ENCODE data around the gene ULK2. TPM values are rescaled to one million over a fixed set of nuclear protein-coding genes. Genes with fewer than 3 reads are reported as not detected.
"Not testable (repeated sequence)": the region's sequence is repeated elsewhere in the genome, so short reads cannot be mapped to it uniquely, and the experiment has no call there.

Gene ULK2
- total RNA-seq, 1 experiment from 2014 or later = 22.8 TPM

DNA sequence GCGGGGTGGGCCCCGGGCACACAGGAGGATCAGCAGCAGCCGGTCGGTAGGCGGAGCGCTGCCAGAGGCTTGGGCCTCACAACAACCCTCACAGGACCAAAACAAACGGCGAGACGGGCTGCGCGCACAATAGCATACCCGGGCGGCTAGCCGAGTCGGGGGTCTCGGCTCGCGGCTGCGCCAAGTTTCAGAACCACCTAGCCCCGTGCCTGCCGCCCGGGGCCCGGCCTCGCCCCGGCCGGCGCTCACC lies 732 bp downstream of the ULK2 start:
- peak; percentile 81 for ATAC-seq
- ChIA-PET CTCF (no interaction called here), POLR2A (no interaction called here)
- H3K36me3 ChIP-seq (ENCODE audit: control insufficient read depth, insufficient read depth, low read length) = no peaks in the 10 kb centered on the region; the same call in 1 of the 2 replicates
- H3K4me3 ChIP-seq (ENCODE audit: low read depth in 2 of 2, low read length in 2 of 2) = peak overlapping the region; percentile 67 to 86
- TF ChIP-seq SIN3A (IDR thresholded peaks at IDR 0.05; ENCODE audit: borderline replicate concordance, insufficient read depth, low read depth, low read length) (0 out of 2 replicates have a peak, but pooled peaks have one; percentile 50), POLR2AphosphoS5 (IDR thresholded peaks at IDR 0.05; ENCODE audit: low read depth, low read length) (no peak)
- BruUV-seq (replicated peaks) = no TSS peak
- H3K9me3 ChIP-seq (ENCODE audit: control insufficient read depth, insufficient read depth, low read depth, low read length) = no peaks in the 10 kb centered on the region
- H3K27me3 ChIP-seq (ENCODE audit: control insufficient read depth, insufficient read depth, low read length) = no peaks in the 10 kb centered on the region
- DNase-seq (ENCODE audit: low read depth, low spot score) = no peak
- peaks cover 9% of the 10 kb centered on the region for H3K4me1 ChIP-seq (ENCODE audit: control insufficient read depth, insufficient read depth, low read length)
- in situ Hi-C loops (cut with HindIII; ENCODE audit: low pct_unique_long_range_greater_than_20kb, low sequenced_read_pairs) (no loop called here), intact Hi-C loops (cut with micrococcal nuclease; ENCODE audit: unreplicated experiment) (no loop called here)
- peak overlapping the region; percentile 79 for H3K27ac ChIP-seq (ENCODE audit: low read length)

DNA sequence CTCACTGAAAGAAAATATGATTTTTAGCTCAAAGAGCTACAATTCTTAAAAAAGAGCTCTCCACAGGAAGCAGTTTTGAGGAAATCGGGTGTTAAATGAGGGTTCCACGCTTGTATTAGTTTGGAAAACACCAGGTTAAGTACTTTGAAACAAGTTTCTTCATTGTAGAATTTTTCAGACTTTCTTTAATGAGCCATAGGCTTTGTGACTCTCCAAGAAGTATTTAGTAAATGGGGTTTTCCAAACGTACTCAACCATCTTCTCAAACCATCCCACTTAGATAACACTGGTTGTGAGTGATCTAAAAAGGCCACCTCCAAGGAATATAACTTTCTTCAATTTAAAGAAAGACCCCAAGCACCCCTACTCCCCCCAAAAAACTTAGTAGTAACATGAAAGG lies 2.7 kb downstream of the ULK2 start:
- POLR2A ChIA-PET = no interaction called here
- CTCF ChIA-PET = no interaction called here
- intact Hi-C loops (cut with micrococcal nuclease; ENCODE audit: unreplicated experiment) (no loop called here), in situ Hi-C loops (cut with HindIII; ENCODE audit: low pct_unique_long_range_greater_than_20kb, low sequenced_read_pairs) (no loop called here)
- H3K27me3 ChIP-seq (ENCODE audit: control insufficient read depth, insufficient read depth, low read length) = no peaks in the 10 kb centered on the region
- H3K9me3 ChIP-seq (ENCODE audit: control insufficient read depth, insufficient read depth, low read depth, low read length) = no peaks in the 10 kb centered on the region
- BruUV-seq (replicated peaks) = no TSS peak
- ATAC-seq (no peak), DNase-seq (ENCODE audit: low read depth, low spot score) (no peak)
- no peaks in the 10 kb centered on the region; the same call in 1 of the 2 replicates for H3K36me3 ChIP-seq (ENCODE audit: control insufficient read depth, insufficient read depth, low read length)
- no peak overlapping the region for H3K4me3 ChIP-seq (ENCODE audit: low read depth in 2 of 2, low read length in 2 of 2)
- H3K4me1 ChIP-seq (ENCODE audit: control insufficient read depth, insufficient read depth, low read length) = peaks cover 9% of the 10 kb centered on the region
- H3K27ac ChIP-seq (ENCODE audit: low read length) = no peak overlapping the region
- no peak for TF ChIP-seq TCF7L2 (IDR thresholded peaks at IDR 0.05; ENCODE audit: low read depth, low read length)
- TF ChIP-seq, protein P1, sequence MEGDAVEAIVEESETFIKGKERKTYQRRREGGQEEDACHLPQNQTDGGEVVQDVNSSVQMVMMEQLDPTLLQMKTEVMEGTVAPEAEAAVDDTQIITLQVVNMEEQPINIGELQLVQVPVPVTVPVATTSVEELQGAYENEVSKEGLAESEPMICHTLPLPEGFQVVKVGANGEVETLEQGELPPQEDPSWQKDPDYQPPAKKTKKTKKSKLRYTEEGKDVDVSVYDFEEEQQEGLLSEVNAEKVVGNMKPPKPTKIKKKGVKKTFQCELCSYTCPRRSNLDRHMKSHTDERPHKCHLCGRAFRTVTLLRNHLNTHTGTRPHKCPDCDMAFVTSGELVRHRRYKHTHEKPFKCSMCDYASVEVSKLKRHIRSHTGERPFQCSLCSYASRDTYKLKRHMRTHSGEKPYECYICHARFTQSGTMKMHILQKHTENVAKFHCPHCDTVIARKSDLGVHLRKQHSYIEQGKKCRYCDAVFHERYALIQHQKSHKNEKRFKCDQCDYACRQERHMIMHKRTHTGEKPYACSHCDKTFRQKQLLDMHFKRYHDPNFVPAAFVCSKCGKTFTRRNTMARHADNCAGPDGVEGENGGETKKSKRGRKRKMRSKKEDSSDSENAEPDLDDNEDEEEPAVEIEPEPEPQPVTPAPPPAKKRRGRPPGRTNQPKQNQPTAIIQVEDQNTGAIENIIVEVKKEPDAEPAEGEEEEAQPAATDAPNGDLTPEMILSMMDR (IDR thresholded peaks at IDR 0.05) = no peak
- no peak for TF ChIP-seq POLR2AphosphoS5 (IDR thresholded peaks at IDR 0.05; ENCODE audit: low read depth, low read length)
- TF ChIP-seq, protein P2, sequence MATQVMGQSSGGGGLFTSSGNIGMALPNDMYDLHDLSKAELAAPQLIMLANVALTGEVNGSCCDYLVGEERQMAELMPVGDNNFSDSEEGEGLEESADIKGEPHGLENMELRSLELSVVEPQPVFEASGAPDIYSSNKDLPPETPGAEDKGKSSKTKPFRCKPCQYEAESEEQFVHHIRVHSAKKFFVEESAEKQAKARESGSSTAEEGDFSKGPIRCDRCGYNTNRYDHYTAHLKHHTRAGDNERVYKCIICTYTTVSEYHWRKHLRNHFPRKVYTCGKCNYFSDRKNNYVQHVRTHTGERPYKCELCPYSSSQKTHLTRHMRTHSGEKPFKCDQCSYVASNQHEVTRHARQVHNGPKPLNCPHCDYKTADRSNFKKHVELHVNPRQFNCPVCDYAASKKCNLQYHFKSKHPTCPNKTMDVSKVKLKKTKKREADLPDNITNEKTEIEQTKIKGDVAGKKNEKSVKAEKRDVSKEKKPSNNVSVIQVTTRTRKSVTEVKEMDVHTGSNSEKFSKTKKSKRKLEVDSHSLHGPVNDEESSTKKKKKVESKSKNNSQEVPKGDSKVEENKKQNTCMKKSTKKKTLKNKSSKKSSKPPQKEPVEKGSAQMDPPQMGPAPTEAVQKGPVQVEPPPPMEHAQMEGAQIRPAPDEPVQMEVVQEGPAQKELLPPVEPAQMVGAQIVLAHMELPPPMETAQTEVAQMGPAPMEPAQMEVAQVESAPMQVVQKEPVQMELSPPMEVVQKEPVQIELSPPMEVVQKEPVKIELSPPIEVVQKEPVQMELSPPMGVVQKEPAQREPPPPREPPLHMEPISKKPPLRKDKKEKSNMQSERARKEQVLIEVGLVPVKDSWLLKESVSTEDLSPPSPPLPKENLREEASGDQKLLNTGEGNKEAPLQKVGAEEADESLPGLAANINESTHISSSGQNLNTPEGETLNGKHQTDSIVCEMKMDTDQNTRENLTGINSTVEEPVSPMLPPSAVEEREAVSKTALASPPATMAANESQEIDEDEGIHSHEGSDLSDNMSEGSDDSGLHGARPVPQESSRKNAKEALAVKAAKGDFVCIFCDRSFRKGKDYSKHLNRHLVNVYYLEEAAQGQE (IDR thresholded peaks at IDR 0.05; ENCODE audit: insufficient read depth in 1 of 2, low read depth in 2 of 2, low read length in 1 of 2) = no peak
- no peak for TF ChIP-seq SIN3A (IDR thresholded peaks at IDR 0.05; ENCODE audit: borderline replicate concordance, insufficient read depth, low read depth, low read length)

GRCh38 chr17:19860647-19861177 lies 7.0 kb downstream of the ULK2 start:
- POLR2A ChIA-PET; ATAC-seq; H3K4me3 ChIP-seq (ENCODE audit: low read depth in 2 of 2, low read length in 2 of 2); BruUV-seq (replicated peaks); H3K4me1 ChIP-seq (ENCODE audit: control insufficient read depth, insufficient read depth, low read length); in situ Hi-C loops (cut with HindIII; ENCODE audit: low pct_unique_long_range_greater_than_20kb, low sequenced_read_pairs); H3K27ac ChIP-seq (ENCODE audit: low read length); H3K36me3 ChIP-seq (ENCODE audit: control insufficient read depth, insufficient read depth, low read length); CTCF ChIA-PET; intact Hi-C loops (cut with micrococcal nuclease; ENCODE audit: unreplicated experiment); H3K9me3 ChIP-seq (ENCODE audit: control insufficient read depth, insufficient read depth, low read depth, low read length); H3K27me3 ChIP-seq (ENCODE audit: control insufficient read depth, insufficient read depth, low read length); DNase-seq (ENCODE audit: low read depth, low spot score): not testable (repeated sequence)

Data from Panc1 (cell line).